Trophoblast cell (in vitro differentiated cells and primary cell): ENCODE data around the gene PTPRN2.

Experiments
- DNase-seq, 2 donors: peaks; one replicate each; pipeline ENCODE4 v3.0.0-alpha.2; 2016
- H2AFZ ChIP-seq: 2 replicates; pipeline ENCODE4 v1.6.1; 2013; ENCODE audit warnings: low read length, moderate library complexity, mild to moderate bottlenecking; ENCODE audit not compliant: insufficient read depth, poor library complexity
- H2AK5ac ChIP-seq: 2 replicates; pipeline ENCODE4 v1.6.1; 2013; ENCODE audit warnings: mild to moderate bottlenecking, low read length
- H2BK120ac ChIP-seq: 2 replicates; pipeline ENCODE4 v1.6.1; 2013; ENCODE audit warnings: low read length, mild to moderate bottlenecking, moderate library complexity; ENCODE audit not compliant: insufficient read depth, poor library complexity
- H2BK12ac ChIP-seq: 2 replicates; pipeline ENCODE4 v1.6.1; 2013; ENCODE audit warnings: mild to moderate bottlenecking, low read length, moderate library complexity
- H2BK5ac ChIP-seq: 2 replicates; pipeline ENCODE4 v1.6.1; 2013; ENCODE audit warnings: low read length, low read depth, moderate library complexity, mild to moderate bottlenecking; ENCODE audit not compliant: poor library complexity
- H3K14ac ChIP-seq: 2 replicates; pipeline ENCODE4 v1.6.1; 2013; ENCODE audit warnings: mild to moderate bottlenecking, low read length
- H3K18ac ChIP-seq: 2 replicates; pipeline ENCODE4 v1.6.1; 2013; ENCODE audit warnings: mild to moderate bottlenecking, low read length
- H3K23ac ChIP-seq: 2 replicates; pipeline ENCODE4 v1.6.1; 2013; ENCODE audit warnings: low read length
- H3K27ac ChIP-seq: 2 replicates; pipeline ENCODE4 v1.5.1; 2013; ENCODE audit warnings: low read depth, mild to moderate bottlenecking, inconsistent platforms, low read length, moderate library complexity
- H3K27me3 ChIP-seq: 2 replicates; pipeline ENCODE4 v1.6.1; 2013; ENCODE audit warnings: inconsistent platforms, mild to moderate bottlenecking, low read length, moderate library complexity; ENCODE audit not compliant: insufficient read depth
- H3K36me3 ChIP-seq, 2 experiments: 1 replicate in 1 of 2; 2 replicates in 1 of 2; pipeline ENCODE4 v1.6.1; 2013; ENCODE audit warnings: low read length in 2 of 2, mild to moderate bottlenecking in 2 of 2, moderate library complexity in 1 of 2; ENCODE audit not compliant: insufficient read depth in 2 of 2, control insufficient read depth in 1 of 2
- H3K4ac ChIP-seq: 2 replicates; pipeline ENCODE4 v1.6.1; 2013; ENCODE audit warnings: low read depth, mild to moderate bottlenecking, low read length, moderate library complexity
- H3K4me1 ChIP-seq, 2 experiments: 1 replicate in 1 of 2; 2 replicates in 1 of 2; pipeline ENCODE4 v1.6.1; 2013; ENCODE audit warnings: low read length in 2 of 2, mild to moderate bottlenecking in 2 of 2, moderate library complexity in 1 of 2; ENCODE audit not compliant: insufficient read depth in 2 of 2, control insufficient read depth in 1 of 2
- H3K4me2 ChIP-seq: 2 replicates; pipeline ENCODE4 v1.6.1; 2013; ENCODE audit warnings: inconsistent platforms, mild to moderate bottlenecking, low read length, moderate library complexity
- H3K4me3 ChIP-seq: 2 replicates; pipeline ENCODE4 v1.5.1; 2013; ENCODE audit warnings: mild to moderate bottlenecking, low read depth, low read length, inconsistent platforms
- H3K79me1 ChIP-seq: one replicate; pipeline ENCODE4 v1.6.1; 2013; ENCODE audit warnings: low read length
- H3K79me2 ChIP-seq: 2 replicates; pipeline ENCODE4 v1.6.1; 2013; ENCODE audit warnings: low read length, mild to moderate bottlenecking; ENCODE audit not compliant: control insufficient read depth, insufficient read depth, poor library complexity
- H3K9ac ChIP-seq: 2 replicates; pipeline ENCODE4 v1.6.1; 2013; ENCODE audit warnings: mild to moderate bottlenecking, low read length
- H3K9me3 ChIP-seq: 2 replicates; pipeline ENCODE4 v1.6.1; 2013; ENCODE audit warnings: low read depth, mild to moderate bottlenecking, control low read depth, inconsistent platforms, low read length; ENCODE audit not compliant: insufficient read depth
- H4K12ac ChIP-seq: 2 replicates; pipeline ENCODE4 v1.6.1; 2013; ENCODE audit warnings: low read depth, mild to moderate bottlenecking, low read length, moderate library complexity
- H4K8ac ChIP-seq: 2 replicates; pipeline ENCODE4 v1.6.1; 2013; ENCODE audit warnings: low read depth, mild to moderate bottlenecking, low read length, moderate library complexity
- H4K91ac ChIP-seq: one replicate; pipeline ENCODE4 v1.6.1; 2013; ENCODE audit warnings: low read depth, mild to moderate bottlenecking, low read length, moderate library complexity
- WGBS: extraction: QIAGEN DNeasy Blood & Tissue Kit; methylation state at CpG from one replicate; pipeline ENCODE4 v1.1.7; 2013; ENCODE audit warnings: missing lambda C conversion rate; ENCODE audit not compliant: insufficient read length, insufficient coverage; ENCODE audit errors: extremely low coverage; 5-methylcytosine and 5-hydroxymethylcytosine counted together

The PTPRN2 gene

DNA sequence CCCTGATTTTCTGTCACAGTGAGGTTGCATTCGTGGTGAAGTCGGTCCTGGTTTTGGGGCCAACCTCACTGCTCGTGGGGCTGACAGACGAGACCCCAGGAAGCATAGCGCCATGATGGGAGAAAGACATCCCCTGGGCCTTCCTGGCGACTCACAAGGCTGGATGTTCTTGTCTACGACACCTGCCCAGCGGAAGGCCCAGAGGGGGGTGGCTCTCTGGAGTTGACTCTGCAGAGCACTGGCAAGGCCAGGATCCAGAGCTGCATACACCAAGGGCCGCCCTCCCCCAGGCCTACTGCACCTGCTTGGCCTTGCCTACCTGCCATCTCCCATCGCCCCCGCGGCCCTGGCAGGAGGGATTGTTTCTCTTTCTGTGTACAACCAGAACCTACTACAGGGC is 608.9 kb downstream of the PTPRN2 start:
- Histone ChIP-seq H2BK5ac (no peak overlapping the region), H2AFZ (no peak overlapping the region), H2AK5ac (no peak overlapping the region), H3K4me2 (no peak overlapping the region), H3K14ac (no peak overlapping the region), H3K79me1 (no peaks in the 10 kb centered on the region), H3K27ac (no peak overlapping the region), H3K9ac (no peak overlapping the region), H3K23ac (no peak overlapping the region), H3K9me3 (peaks cover 31% of the 10 kb centered on the region), H3K36me3 (no peaks in the 10 kb centered on the region), H3K18ac (no peak overlapping the region), H2BK120ac (no peak overlapping the region), H3K4me3 (no peak overlapping the region), H4K8ac (no peak overlapping the region), H3K79me2 (no peaks in the 10 kb centered on the region), H2BK12ac (no peak overlapping the region), H3K4ac (no peak overlapping the region), H3K27me3 (no peaks in the 10 kb centered on the region), H3K4me1 (no peaks in the 10 kb centered on the region), H4K91ac (no peak overlapping the region), H4K12ac (no peak overlapping the region)
- WGBS: no CpG with 5 or more reads among the region's 12 CpGs
- DNase-seq: no peak

DNA sequence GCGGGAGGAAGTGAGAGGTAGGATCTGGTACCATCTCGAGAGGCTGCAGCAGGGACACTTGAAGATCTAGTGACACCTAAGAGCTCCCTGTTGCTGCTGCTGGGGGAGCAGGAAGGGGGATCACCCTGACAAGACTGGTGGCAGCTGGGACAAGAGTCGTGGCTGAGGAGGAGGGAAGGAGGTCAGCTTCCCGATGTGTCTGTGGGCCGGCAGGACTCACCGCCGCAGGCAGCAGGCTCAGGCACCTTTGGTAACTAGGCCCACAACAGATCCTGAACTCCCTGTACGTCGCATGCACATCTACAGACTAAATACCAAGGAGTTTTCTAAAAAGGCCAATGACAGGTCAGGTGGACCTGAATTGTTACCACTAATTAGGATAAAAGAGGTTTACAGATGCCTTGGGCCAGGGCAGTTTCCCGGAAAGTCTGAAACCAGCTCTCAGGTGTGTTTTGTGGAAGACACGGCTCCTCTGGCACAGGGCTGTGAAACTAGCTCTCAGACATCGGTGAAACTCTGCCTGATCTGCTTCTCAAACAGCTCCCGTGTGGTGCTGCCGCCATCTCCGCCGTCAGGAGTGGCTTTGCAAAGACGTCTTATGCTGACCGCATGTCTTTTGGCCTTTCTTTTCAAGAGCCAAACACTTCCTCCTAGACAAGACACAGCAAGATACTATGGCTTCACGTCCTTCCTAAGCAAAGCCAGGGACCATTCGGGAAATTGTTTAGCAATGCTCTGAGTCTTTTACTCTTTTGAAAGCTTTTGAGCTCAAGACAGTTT is 609.7 kb downstream of the PTPRN2 start:
- Histone ChIP-seq H2BK5ac (no peak overlapping the region), H3K14ac (no peak overlapping the region), H3K36me3 (no peaks in the 10 kb centered on the region), H2AK5ac (no peak overlapping the region), H4K8ac (no peak overlapping the region), H4K12ac (no peak overlapping the region), H2AFZ (no peak overlapping the region), H2BK120ac (no peak overlapping the region), H3K18ac (no peak overlapping the region), H3K23ac (no peak overlapping the region), H4K91ac (no peak overlapping the region), H3K9ac (no peak overlapping the region), H3K27me3 (no peaks in the 10 kb centered on the region), H2BK12ac (no peak overlapping the region), H3K9me3 (peaks cover 35% of the 10 kb centered on the region), H3K79me2 (no peaks in the 10 kb centered on the region), H3K27ac (no peak overlapping the region), H3K4ac (no peak overlapping the region), H3K4me1 (no peaks in the 10 kb centered on the region), H3K79me1 (no peaks in the 10 kb centered on the region), H3K4me2 (no peak overlapping the region), H3K4me3 (no peak overlapping the region)
- no CpG with 5 or more reads among the region's 20 CpGs for WGBS
- no peak for DNase-seq

DNA sequence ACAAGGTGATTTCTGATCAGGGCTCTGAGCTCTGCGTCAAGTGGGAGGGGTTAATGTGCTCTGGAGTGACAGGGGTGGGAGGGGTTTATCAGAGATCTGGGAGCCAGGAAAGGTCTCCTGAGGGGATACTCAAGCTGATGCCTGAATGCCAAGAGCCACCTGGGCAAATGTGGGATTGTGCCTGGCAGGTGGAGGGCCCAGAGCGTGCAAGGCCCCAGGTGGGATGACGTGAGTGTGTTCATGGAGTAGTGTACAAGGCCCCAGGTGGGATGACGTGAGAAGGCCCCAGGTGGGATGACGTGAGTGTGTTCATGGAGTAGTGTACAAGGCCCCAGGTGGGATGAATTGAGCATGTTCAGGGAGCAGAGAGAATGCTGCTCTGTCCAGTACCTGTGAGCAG is 610.3 kb downstream of the PTPRN2 start:
- H3K23ac ChIP-seq: no peak overlapping the region
- no peak overlapping the region for H3K14ac ChIP-seq
- H3K9ac ChIP-seq: no peak overlapping the region
- H3K36me3 ChIP-seq: no peaks in the 10 kb centered on the region
- DNase-seq: no peak
- no peak overlapping the region for H4K8ac ChIP-seq
- H2BK120ac ChIP-seq: no peak overlapping the region
- no peak overlapping the region for H3K27ac ChIP-seq
- H2BK12ac ChIP-seq: no peak overlapping the region
- H2AK5ac ChIP-seq: no peak overlapping the region
- no peak overlapping the region for H4K12ac ChIP-seq
- no peaks in the 10 kb centered on the region for H3K79me2 ChIP-seq
- no peak overlapping the region for H3K4ac ChIP-seq
- H2BK5ac ChIP-seq: no peak overlapping the region
- no peak overlapping the region for H2AFZ ChIP-seq
- H3K4me3 ChIP-seq: no peak overlapping the region
- H3K79me1 ChIP-seq: no peaks in the 10 kb centered on the region
- no peak overlapping the region for H3K18ac ChIP-seq
- H3K4me1 ChIP-seq: no peaks in the 10 kb centered on the region
- no peak overlapping the region for H3K4me2 ChIP-seq
- no peak overlapping the region for H4K91ac ChIP-seq
- no peaks in the 10 kb centered on the region for H3K27me3 ChIP-seq
- WGBS: no CpG with 5 or more reads among the region's 5 CpGs
- H3K9me3 ChIP-seq: peaks cover 37% of the 10 kb centered on the region

DNA sequence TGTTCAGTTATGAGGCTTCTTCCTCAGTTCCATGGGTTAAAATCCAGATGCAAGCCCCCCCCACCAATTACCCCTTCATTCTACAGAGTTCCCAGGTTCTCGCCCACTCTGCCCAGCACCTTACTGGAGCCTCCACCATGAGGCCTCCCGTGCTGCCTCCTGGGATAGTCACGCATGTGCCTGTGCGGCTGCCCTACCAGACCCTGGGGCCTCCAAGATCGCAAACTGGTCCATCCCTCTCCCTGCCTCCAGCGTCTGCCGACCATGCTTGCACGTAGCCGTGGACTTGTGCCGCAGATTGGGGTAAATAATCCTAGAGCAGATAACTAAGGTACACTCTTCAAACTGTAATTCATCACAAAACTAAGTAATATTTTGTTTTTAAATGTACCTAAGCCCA is 611.2 kb downstream of the PTPRN2 start:
- WGBS: no CpG with 5 or more reads among the region's 10 CpGs
- Histone ChIP-seq H3K4ac (no peak overlapping the region), H3K4me1 (no peaks in the 10 kb centered on the region)

More for the DNA sequence above, 611.2 kb downstream of the PTPRN2 start:
- no peaks in the 10 kb centered on the region for H3K27me3 ChIP-seq
- H2AK5ac ChIP-seq: no peak overlapping the region
- H3K27ac ChIP-seq: no peak overlapping the region
- no peak overlapping the region for H2BK12ac ChIP-seq
- H3K14ac ChIP-seq: no peak overlapping the region
- no peak overlapping the region for H2BK120ac ChIP-seq
- no peak overlapping the region for H3K4me3 ChIP-seq
- H3K18ac ChIP-seq: no peak overlapping the region
- no peak overlapping the region for H2BK5ac ChIP-seq
- no peaks in the 10 kb centered on the region for H3K36me3 ChIP-seq
- no peak overlapping the region for H4K12ac ChIP-seq
- no peak overlapping the region for H3K9ac ChIP-seq
- peaks cover 39% of the 10 kb centered on the region for H3K9me3 ChIP-seq
- DNase-seq: no peak
- no peak overlapping the region for H2AFZ ChIP-seq
- no peaks in the 10 kb centered on the region for H3K79me2 ChIP-seq
- no peak overlapping the region for H3K4me2 ChIP-seq
- H3K23ac ChIP-seq: no peak overlapping the region
- no peak overlapping the region for H4K91ac ChIP-seq
- H3K79me1 ChIP-seq: no peaks in the 10 kb centered on the region
- no peak overlapping the region for H4K8ac ChIP-seq
